ENCODE measurements around the gene MEGF11.

MEGF11 gene

GRCh38 chr15:66169625-66170024, 83.9 kb downstream of the MEGF11 start:
- Histone ChIP-seq H3K4me3 (ENCODE audit: low read depth, low read length) (no peak overlapping the region), H3K9me3 (ENCODE audit: control insufficient read depth, insufficient read depth, low read depth, low read length) (no peaks in the 10 kb centered on the region), H3K27ac (ENCODE audit: extremely low read depth, low read depth, low read length) (no peak overlapping the region), H3K4me1 (ENCODE audit: control insufficient read depth, insufficient read depth, low read length) (no peaks in the 10 kb centered on the region; the same call in 1 of the 2 replicates), H3K36me3 (ENCODE audit: control insufficient read depth in 2 of 2, insufficient read depth in 1 of 2, low read length in 2 of 2) (no peaks in the 10 kb centered on the region)
- TF ChIP-seq RBAK (tag by site-specific recombination; IDR thresholded peaks at IDR 0.05) (no peak), WT1 (tag by site-specific recombination; IDR thresholded peaks at IDR 0.05) (no peak), ZNF707 (tag by site-specific recombination; IDR thresholded peaks at IDR 0.05) (no peak), KLF9 (tag by site-specific recombination; IDR thresholded peaks at IDR 0.05; ENCODE audit: low read depth) (no peak), KLF1 (tag by site-specific recombination; IDR thresholded peaks at IDR 0.05) (no peak), ZNF549 (tag by site-specific recombination; IDR thresholded peaks at IDR 0.05) (no peak), ZNF768 (tag by site-specific recombination; IDR thresholded peaks at IDR 0.05) (no peak), GFI1B (tag by site-specific recombination; IDR thresholded peaks at IDR 0.05) (no peak), HOXA7 (CRISPR knock-in tag; IDR thresholded peaks at IDR 0.05; ENCODE audit: borderline replicate concordance) (no peak), MZF1 (tag by site-specific recombination; IDR thresholded peaks at IDR 0.05; ENCODE audit: borderline replicate concordance) (no peak), ZNF610 (tag by site-specific recombination; IDR thresholded peaks at IDR 0.05; ENCODE audit: borderline replicate concordance) (no peak), GLIS1 (tag by site-specific recombination; IDR thresholded peaks at IDR 0.05) (no peak), ZNF501 (tag by site-specific recombination; IDR thresholded peaks at IDR 0.05) (no peak), ZNF184 (tag by site-specific recombination; IDR thresholded peaks at IDR 0.05) (no peak), ZNF211 (tag by site-specific recombination; IDR thresholded peaks at IDR 0.05; ENCODE audit: low read depth) (no peak)
- TF ChIP-seq, protein P1, sequence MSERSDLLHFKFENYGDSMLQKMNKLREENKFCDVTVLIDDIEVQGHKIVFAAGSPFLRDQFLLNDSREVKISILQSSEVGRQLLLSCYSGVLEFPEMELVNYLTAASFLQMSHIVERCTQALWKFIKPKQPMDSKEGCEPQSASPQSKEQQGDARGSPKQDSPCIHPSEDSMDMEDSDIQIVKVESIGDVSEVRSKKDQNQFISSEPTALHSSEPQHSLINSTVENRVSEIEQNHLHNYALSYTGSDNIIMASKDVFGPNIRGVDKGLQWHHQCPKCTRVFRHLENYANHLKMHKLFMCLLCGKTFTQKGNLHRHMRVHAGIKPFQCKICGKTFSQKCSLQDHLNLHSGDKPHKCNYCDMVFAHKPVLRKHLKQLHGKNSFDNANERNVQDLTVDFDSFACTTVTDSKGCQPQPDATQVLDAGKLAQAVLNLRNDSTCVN (tag by site-specific recombination; optimal IDR thresholded peaks at IDR 0.05): no peak
- ChIA-PET POLR2A (interaction anchor here (0.6 kb wide), 1 partner anchor 9 kb away, joined by 3 read pairs; no protein-coding TSS in a partner anchor), CTCF (interaction anchor here (0.8 kb wide), 1 partner anchor 115 kb away, joined by 3 read pairs; no protein-coding TSS in a partner anchor)

GRCh38 chr15:66169023-66169422, 84.5 kb downstream of the MEGF11 start:
- TF ChIP-seq ZNF560 (tag by site-specific recombination; IDR thresholded peaks at IDR 0.05; ENCODE audit: borderline replicate concordance) (no peak), SALL2 (tag by site-specific recombination; IDR thresholded peaks at IDR 0.05; ENCODE audit: borderline replicate concordance) (no peak), ZNF544 (tag by site-specific recombination; IDR thresholded peaks at IDR 0.05) (no peak), ZNF596 (tag by site-specific recombination; IDR thresholded peaks at IDR 0.05) (no peak)
- Histone ChIP-seq H3K4me3 (ENCODE audit: low read depth, low read length) (no peak overlapping the region), H3K4me1 (ENCODE audit: control insufficient read depth, insufficient read depth, low read length) (no peaks in the 10 kb centered on the region; the same call in 1 of the 2 replicates), H3K9me3 (ENCODE audit: control insufficient read depth, insufficient read depth, low read depth, low read length) (no peaks in the 10 kb centered on the region), H3K27ac (ENCODE audit: extremely low read depth, low read depth, low read length) (no peak overlapping the region), H3K36me3 (ENCODE audit: control insufficient read depth in 2 of 2, insufficient read depth in 1 of 2, low read length in 2 of 2) (no peaks in the 10 kb centered on the region)
- ChIA-PET POLR2A (no interaction called here), CTCF (no interaction called here)

GRCh38 chr15:66167854-66168253, 85.7 kb downstream of the MEGF11 start:
- POLR2A ChIA-PET: interaction anchor here (0.6 kb wide), 1 partner anchor 651 kb away, joined by 4 read pairs; no protein-coding TSS in a partner anchor
- CTCF ChIA-PET: interaction anchor here (0.7 kb wide), 1 partner anchor 41 kb away, joined by 3 read pairs; no protein-coding TSS in a partner anchor
- Histone ChIP-seq H3K27ac (ENCODE audit: extremely low read depth, low read depth, low read length) (no peak overlapping the region), H3K4me3 (ENCODE audit: low read depth, low read length) (no peak overlapping the region), H3K36me3 (ENCODE audit: control insufficient read depth in 2 of 2, insufficient read depth in 1 of 2, low read length in 2 of 2) (no peaks in the 10 kb centered on the region), H3K9me3 (ENCODE audit: control insufficient read depth, insufficient read depth, low read depth, low read length) (no peaks in the 10 kb centered on the region), H3K4me1 (ENCODE audit: control insufficient read depth, insufficient read depth, low read length) (no peaks in the 10 kb centered on the region; the same call in 1 of the 2 replicates)
- TF ChIP-seq IKZF3 (tag by site-specific recombination; IDR thresholded peaks at IDR 0.05) (no peak), GLIS2 (tag by site-specific recombination; IDR thresholded peaks at IDR 0.05) (0 out of 2 replicates have a peak, but pooled peaks have one; percentile 22), GLIS1 (tag by site-specific recombination; IDR thresholded peaks at IDR 0.05) (peak; percentile 31; the same call in 1 of the 2 replicates), ZBTB8A (tag by site-specific recombination; IDR thresholded peaks at IDR 0.05) (no peak), ZNF10 (tag by site-specific recombination; IDR thresholded peaks at IDR 0.05) (no peak), ZBTB17 (tag by site-specific recombination; IDR thresholded peaks at IDR 0.05) (0 out of 2 replicates have a peak, but pooled peaks have one; percentile 17), ZNF501 (tag by site-specific recombination; IDR thresholded peaks at IDR 0.05) (no peak), KLF8 (tag by site-specific recombination; IDR thresholded peaks at IDR 0.05) (no peak), ZIC2 (tag by site-specific recombination; IDR thresholded peaks at IDR 0.05) (peak; percentile 42; the same call in 1 of the 2 replicates)
- TF ChIP-seq, protein P2, sequence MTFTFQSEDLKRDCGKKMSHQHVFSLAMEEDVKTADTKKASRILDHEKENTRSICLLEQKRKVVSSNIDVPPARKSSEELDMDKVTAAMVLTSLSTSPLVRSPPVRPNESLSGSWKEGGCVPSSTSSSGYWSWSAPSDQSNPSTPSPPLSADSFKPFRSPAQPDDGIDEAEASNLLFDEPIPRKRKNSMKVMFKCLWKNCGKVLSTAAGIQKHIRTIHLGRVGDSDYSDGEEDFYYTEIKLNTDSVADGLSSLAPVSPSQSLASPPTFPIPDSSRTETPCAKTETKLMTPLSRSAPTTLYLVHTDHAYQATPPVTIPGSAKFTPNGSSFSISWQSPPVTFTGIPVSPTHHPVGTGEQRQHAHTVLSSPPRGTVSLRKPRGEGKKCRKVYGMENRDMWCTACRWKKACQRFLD (tag by site-specific recombination; IDR thresholded peaks at IDR 0.05): no peak
